ENCODE data around the gene ENO1.

DNA sequence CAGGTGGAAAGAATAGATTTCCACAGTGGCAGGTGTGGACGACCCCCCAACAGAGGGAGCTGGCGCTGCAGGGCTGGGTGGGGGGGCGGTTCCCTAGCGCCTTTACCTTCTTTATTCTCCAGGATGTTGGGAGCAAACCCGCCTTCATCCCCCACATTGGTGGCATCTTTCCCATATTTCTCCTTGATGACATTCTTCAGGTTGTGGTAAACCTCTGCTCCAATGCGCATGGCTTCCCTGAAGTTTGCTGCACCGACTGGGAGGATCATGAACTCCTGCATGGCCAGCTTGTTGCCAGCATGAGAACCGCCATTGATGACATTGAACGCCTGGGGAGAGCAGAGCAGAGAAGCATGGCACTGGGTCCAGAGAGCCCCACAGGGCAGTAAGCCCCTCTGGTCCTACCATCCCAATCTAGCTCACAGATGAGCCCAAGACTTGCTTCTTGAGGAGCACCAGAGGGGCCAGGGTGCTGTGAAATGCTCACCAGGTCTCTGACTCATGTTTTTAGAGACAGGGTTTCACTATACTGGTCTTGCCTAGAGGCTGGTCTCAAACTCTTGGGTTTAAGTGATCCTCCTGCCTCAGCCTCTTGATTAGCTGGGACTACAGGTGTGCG, 12.2 kb downstream of the ENO1 start:
- TF ChIP-seq BACH2 (CRISPR knock-in tag; IDR thresholded peaks at IDR 0.05; ENCODE audit: borderline replicate concordance): no peak
- TF ChIP-seq ESRRG (CRISPR knock-in tag; IDR thresholded peaks at IDR 0.05): no peak
- no peak for TF ChIP-seq RARB (CRISPR knock-in tag; IDR thresholded peaks at IDR 0.05)
- TF ChIP-seq, protein P1, sequence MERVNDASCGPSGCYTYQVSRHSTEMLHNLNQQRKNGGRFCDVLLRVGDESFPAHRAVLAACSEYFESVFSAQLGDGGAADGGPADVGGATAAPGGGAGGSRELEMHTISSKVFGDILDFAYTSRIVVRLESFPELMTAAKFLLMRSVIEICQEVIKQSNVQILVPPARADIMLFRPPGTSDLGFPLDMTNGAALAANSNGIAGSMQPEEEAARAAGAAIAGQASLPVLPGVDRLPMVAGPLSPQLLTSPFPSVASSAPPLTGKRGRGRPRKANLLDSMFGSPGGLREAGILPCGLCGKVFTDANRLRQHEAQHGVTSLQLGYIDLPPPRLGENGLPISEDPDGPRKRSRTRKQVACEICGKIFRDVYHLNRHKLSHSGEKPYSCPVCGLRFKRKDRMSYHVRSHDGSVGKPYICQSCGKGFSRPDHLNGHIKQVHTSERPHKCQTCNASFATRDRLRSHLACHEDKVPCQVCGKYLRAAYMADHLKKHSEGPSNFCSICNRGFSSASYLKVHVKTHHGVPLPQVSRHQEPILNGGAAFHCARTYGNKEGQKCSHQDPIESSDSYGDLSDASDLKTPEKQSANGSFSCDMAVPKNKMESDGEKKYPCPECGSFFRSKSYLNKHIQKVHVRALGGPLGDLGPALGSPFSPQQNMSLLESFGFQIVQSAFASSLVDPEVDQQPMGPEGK (CRISPR knock-in tag; IDR thresholded peaks at IDR 0.05; ENCODE audit: borderline replicate concordance): no peak
- TF ChIP-seq, protein P2, sequence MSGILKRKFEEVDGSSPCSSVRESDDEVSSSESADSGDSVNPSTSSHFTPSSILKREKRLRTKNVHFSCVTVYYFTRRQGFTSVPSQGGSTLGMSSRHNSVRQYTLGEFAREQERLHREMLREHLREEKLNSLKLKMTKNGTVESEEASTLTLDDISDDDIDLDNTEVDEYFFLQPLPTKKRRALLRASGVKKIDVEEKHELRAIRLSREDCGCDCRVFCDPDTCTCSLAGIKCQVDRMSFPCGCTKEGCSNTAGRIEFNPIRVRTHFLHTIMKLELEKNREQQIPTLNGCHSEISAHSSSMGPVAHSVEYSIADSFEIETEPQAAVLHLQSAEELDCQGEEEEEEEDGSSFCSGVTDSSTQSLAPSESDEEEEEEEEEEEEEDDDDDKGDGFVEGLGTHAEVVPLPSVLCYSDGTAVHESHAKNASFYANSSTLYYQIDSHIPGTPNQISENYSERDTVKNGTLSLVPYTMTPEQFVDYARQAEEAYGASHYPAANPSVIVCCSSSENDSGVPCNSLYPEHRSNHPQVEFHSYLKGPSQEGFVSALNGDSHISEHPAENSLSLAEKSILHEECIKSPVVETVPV (CRISPR knock-in tag; IDR thresholded peaks at IDR 0.05): no peak
- no peak for TF ChIP-seq SNAI2 (CRISPR knock-in tag; IDR thresholded peaks at IDR 0.05)

Measured in SK-N-SH treated with all-trans-retinoic acid at 6 μM for 48 hours (cell line).